ENCODE results near the gene AP3B2.
A peak's percentile ranks its signal among the peaks of the same experiment; 100 is the strongest.

GRCh38 chr15:82621970-82622369 lies 87.7 kb downstream of the AP3B2 start:
- no peak for TF ChIP-seq CBX3 (IDR thresholded peaks at IDR 0.05; ENCODE audit: low read depth)
- TF ChIP-seq POLR2A (IDR thresholded peaks at IDR 0.05; ENCODE audit: borderline replicate concordance, extremely low read depth, insufficient read depth, insufficient read length), result no peak
- TF ChIP-seq CEBPB (IDR thresholded peaks at IDR 0.05; ENCODE audit: low read depth), result no peak
- TF ChIP-seq REST (IDR thresholded peaks at IDR 0.05; ENCODE audit: low read depth), result no peak
- peak in 2 of 3 experiments; percentile 39 to 43; a peak in 3 of 6 replicates for TF ChIP-seq CTCF (IDR thresholded peaks at IDR 0.05 in 2 of 3, conservative IDR thresholded peaks at IDR 0.05 in 1 of 3; ENCODE audit: borderline replicate concordance in 1 of 3, insufficient read depth in 1 of 3, low read depth in 2 of 3, low read length in 2 of 3)
- no peak for TF ChIP-seq POLR2AphosphoS5 (IDR thresholded peaks at IDR 0.05; ENCODE audit: low read depth, low read length)
- no peak for TF ChIP-seq SRF (IDR thresholded peaks at IDR 0.05; ENCODE audit: low read depth)
- TF ChIP-seq EZH2 (IDR thresholded peaks at IDR 0.05), result no peak
- TF ChIP-seq RAD21 (IDR thresholded peaks at IDR 0.05; ENCODE audit: low read depth), result peak; percentile 24; the same call in 1 of the 2 replicates
- no peak for TF ChIP-seq TCF7L2 (IDR thresholded peaks at IDR 0.05; ENCODE audit: borderline replicate concordance, extremely low read depth, insufficient read depth, insufficient read length)

Measured in HCT116 (cell line).